SK-N-MC (cell line): ENCODE data around the gene NUBPL.

Experiments used
- FOXP2 ChIP-seq: optimal IDR thresholded peaks from 2 replicates; pipeline ENCODE3; 2011; ENCODE audit warnings: mild to moderate bottlenecking, moderate library complexity; ENCODE audit not compliant: insufficient read depth; ENCODE audit errors: extremely low read length, control extremely low read depth
- POLR2AphosphoS5 ChIP-seq: IDR thresholded peaks from 2 replicates; pipeline ENCODE4 v1.6.1; 2012; ENCODE audit warnings: mild to moderate bottlenecking, low read depth, low read length, borderline replicate concordance

DNA sequence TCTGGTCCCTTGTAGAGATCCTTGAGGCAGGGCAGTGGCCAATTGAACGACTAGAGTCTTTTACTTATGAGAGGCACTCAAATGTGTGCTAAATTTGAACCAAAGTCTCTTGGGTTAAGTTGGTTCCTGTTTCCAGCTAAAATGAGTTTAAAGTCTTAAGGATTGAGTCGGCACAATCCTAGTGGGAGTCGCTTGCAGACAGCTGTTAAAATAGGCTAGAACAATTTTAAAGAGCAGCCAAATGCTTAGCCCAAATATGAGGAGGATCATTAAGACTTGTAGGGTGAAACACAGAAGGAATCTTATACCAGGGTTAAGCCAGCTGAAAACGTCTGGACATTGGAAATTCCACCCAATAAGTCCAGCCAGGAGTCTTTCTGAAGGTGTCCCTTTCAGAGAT, 216.1 kb downstream of the NUBPL start:
- TF ChIP-seq FOXP2, result no peak
- TF ChIP-seq POLR2AphosphoS5, result no peak
